Mucosa of rectum (tissue), 2 donors: ENCODE measurements around the gene FZD2.
A peak's percentile ranks its signal among the peaks of the same experiment; 100 is the strongest.
"Not testable (repeated sequence)": the region's sequence is repeated elsewhere in the genome, so short reads cannot be mapped to it uniquely, and the experiment has no call there.

Experiments
- H3K27ac ChIP-seq, 2 donors: one replicate each; pipeline ENCODE4 v1.7.0; 2013; ENCODE audit warnings: inconsistent platforms in 2 of 2, low read depth in 2 of 2, low read length in 2 of 2
- H3K27me3 ChIP-seq, 2 donors: one replicate each; pipeline ENCODE4 v1.7.0; 2013; ENCODE audit warnings: low read length in 2 of 2; ENCODE audit not compliant: control insufficient read depth in 2 of 2, insufficient read depth in 2 of 2
- H3K36me3 ChIP-seq, 2 donors: one replicate each; pipeline ENCODE4 v1.7.0; 2013; ENCODE audit warnings: low read length in 2 of 2; ENCODE audit not compliant: control insufficient read depth in 2 of 2, insufficient read depth in 2 of 2
- H3K4me1 ChIP-seq, 2 donors: one replicate each; pipeline ENCODE4 v1.7.0; 2013; ENCODE audit warnings: low read length in 2 of 2, mild to moderate bottlenecking in 1 of 2; ENCODE audit not compliant: control insufficient read depth in 2 of 2, insufficient read depth in 2 of 2
- H3K4me3 ChIP-seq, 2 donors: one replicate each; pipeline ENCODE4 v1.7.0; 2013; ENCODE audit warnings: low read length in 2 of 2
- H3K9ac ChIP-seq, 2 donors: one replicate each; pipeline ENCODE4 v1.7.0; 2013; ENCODE audit warnings: low read length in 2 of 2, low read depth in 1 of 2, mild to moderate bottlenecking in 1 of 2
- H3K9me3 ChIP-seq, 2 donors: one replicate each; pipeline ENCODE4 v1.7.0; 2013; ENCODE audit warnings: low read length in 2 of 2; ENCODE audit not compliant: control insufficient read depth in 2 of 2
- donor health status: healthy.
- donor health status: Normal muscosa, but diverticular disease.

Gene FZD2

DNA sequence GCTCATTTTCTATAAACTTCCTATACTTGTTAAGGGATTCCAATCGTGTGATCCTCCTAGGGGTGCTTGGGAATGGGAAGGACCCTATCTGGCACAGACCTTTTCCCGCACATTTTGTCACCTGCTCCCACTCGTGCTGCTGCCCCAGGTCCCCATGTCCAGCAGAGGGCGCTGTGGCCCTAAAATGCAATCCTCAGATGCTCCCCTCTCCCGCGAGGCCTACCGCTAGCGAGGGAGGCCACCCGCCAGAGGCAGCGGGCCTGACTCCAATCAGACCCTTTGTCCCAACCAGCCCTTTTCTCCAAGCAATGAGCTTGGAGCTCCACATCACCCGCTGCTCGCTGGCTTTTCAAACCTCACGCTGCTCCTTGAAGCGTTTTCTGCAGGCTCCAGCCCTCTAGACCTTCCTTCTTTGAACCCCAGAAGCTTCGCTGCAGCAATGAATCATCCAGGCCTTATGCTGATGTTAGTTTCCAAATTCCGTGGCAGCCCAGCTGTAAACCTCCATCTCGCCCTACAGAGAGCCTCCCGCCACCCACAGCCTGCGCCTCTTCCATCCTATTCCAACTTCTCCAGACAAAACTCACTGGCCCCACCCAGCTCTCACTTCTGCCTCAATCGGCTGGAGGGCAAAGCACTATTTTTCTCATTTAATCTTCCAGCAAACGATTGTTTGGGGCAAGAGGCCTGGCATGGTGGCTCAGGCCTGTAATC lies 23.6 kb upstream of the FZD2 start:
- Histone ChIP-seq H3K9ac (peak overlapping the region; percentile 2 to 41), H3K4me3 (no peak overlapping the region), H3K4me1 (peaks cover 0 to 4% of the 10 kb centered on the region in 2 donors), H3K36me3 (no peaks in the 10 kb centered on the region), H3K9me3 (no peaks in the 10 kb centered on the region), H3K27ac (no peak overlapping the region), H3K27me3 (no peaks in the 10 kb centered on the region)

DNA sequence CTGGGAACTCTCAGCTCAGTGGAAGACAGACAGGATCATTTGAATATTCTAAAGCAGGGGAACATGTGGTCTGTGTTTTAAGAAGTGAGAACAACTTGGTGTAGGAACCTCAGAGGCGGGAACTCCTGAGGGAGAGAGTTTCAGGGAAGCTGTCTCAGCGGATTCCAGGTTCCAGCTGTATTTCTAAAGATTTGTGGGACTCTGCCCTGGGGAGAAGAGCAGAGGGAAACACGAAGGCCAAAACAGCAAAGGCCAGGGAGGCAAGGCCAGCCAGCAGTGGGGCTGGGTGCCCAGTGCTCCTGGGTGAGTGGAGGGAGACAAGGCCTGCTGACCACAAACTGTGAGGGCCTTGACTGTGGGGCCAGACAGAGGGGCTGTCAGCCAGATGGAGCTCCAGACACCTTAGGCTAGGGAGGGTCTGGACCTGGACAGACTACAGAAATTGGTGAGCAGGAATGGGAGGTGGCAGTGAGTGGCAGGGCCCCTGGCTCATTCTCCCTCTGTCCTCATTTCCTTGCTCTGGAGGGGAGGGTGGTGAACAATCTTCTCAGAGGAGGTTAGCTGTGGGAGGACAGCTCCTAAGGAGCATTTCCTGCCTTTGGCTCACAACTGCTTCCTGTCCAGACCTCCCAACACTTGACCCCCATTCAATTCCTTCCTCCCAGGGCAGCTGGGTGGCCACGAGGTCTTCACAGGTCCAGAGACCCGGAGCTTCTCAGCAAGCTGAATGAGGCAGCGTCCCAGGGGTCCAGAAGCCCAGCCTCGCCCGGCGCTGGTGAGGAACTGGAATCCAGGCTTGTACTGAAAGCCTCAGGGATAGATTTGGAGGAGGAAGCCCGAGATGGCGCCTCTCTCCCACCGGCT lies 21.0 kb upstream of the FZD2 start:
- H3K4me1 ChIP-seq, result peaks cover 0 to 4% of the 10 kb centered on the region in 2 donors
- H3K27me3 ChIP-seq, result no peaks in the 10 kb centered on the region
- H3K27ac ChIP-seq, result peak overlapping the region; percentile 7 to 43
- H3K9ac ChIP-seq, result no peak overlapping the region
- no peaks in the 10 kb centered on the region for H3K9me3 ChIP-seq
- H3K36me3 ChIP-seq, result no peaks in the 10 kb centered on the region
- H3K4me3 ChIP-seq, result no peak overlapping the region

DNA sequence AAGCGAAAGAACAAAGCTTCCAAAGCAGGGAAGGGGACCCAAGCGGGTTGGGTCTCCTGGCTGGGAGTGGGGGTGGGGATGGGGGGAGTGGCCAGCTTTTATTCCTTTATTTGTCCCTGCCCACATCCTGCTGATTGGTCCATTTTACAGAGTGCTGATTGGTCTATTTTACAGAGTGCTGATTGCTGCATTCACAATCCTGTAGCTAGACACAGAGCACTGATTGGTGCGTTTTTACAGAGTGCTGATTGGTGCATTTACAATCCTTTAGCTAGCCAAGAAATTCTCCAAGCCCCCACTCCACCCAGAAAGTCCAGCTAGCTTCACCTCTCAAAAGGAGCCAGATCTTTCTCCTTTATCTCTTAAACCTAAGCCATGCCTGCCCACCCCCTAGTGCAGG lies 19.4 kb upstream of the FZD2 start:
- H3K9me3 ChIP-seq, H3K9ac ChIP-seq, H3K36me3 ChIP-seq, H3K4me3 ChIP-seq, H3K27ac ChIP-seq, H3K4me1 ChIP-seq, H3K27me3 ChIP-seq: not testable (repeated sequence)

DNA sequence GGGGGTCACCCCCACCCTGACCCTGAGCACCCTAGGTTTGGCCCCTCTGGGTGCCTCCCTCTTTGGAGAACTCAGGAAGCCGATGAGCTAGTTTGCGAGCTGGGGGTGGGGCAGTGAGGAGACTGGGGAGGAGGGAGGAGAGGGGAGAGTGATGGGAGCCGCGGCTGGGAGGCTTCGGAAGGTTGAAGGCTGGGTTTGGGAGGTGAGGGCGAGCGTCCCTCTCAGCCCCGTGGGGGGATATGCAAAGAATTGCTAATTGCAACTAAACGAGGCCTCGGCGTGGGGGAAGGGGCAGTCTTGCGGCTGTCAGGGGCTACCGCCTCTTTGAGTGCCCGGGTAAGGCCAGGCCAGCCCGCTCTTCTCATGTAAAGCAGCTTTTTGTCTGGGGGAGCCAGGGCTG lies 17.6 kb upstream of the FZD2 start:
- no peak overlapping the region for H3K4me3 ChIP-seq
- H3K9ac ChIP-seq, result no peak overlapping the region
- H3K36me3 ChIP-seq, result no peaks in the 10 kb centered on the region
- no peaks in the 10 kb centered on the region for H3K9me3 ChIP-seq
- H3K4me1 ChIP-seq, result no peaks in the 10 kb centered on the region
- no peak overlapping the region for H3K27ac ChIP-seq
- peaks cover 0 to 3% of the 10 kb centered on the region in 2 donors for H3K27me3 ChIP-seq

DNA sequence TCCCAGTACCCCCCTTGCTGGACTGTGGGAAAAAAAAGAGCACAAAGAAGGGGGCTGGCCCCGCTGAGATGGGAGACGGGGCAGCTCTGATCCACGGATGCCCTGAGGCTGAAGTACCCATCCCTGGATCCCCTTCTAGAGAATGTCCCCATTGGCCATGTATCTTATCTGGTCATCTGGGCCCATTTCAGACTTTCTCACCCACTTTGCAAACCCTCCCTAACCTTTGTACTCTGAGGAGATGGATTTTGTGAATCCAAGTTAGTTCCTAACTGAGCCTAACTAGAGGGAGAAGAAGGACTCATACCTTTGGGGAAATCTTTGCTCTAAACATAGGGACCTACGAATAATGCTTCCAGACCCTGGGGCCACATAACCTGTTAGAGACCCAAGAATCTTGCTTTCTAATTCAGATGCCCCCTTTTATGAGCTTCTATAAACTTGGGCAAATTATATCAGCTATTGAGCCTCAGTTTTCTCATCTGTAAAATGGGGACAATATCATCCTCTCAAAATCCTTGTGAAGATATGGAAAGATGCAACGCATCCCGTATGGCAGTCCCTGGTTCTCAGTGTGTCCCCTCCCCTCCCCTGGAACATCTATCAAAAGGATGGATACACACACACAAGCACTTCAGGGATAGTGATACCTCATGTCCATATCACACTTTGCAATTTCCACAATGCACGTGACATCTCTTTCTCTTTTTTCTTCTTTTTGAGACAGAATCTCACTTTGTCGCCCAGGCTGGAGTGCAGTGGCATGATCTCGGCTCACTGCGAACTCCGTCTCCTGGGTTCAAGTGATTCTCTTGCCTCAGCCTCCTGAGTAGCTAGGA lies 16.8 kb upstream of the FZD2 start:
- no peak overlapping the region for H3K9ac ChIP-seq
- H3K9me3 ChIP-seq, result no peaks in the 10 kb centered on the region
- no peaks in the 10 kb centered on the region for H3K4me1 ChIP-seq
- no peak overlapping the region for H3K4me3 ChIP-seq
- H3K27me3 ChIP-seq, result peaks cover 0 to 3% of the 10 kb centered on the region in 2 donors
- no peaks in the 10 kb centered on the region for H3K36me3 ChIP-seq
- no peak overlapping the region for H3K27ac ChIP-seq

DNA sequence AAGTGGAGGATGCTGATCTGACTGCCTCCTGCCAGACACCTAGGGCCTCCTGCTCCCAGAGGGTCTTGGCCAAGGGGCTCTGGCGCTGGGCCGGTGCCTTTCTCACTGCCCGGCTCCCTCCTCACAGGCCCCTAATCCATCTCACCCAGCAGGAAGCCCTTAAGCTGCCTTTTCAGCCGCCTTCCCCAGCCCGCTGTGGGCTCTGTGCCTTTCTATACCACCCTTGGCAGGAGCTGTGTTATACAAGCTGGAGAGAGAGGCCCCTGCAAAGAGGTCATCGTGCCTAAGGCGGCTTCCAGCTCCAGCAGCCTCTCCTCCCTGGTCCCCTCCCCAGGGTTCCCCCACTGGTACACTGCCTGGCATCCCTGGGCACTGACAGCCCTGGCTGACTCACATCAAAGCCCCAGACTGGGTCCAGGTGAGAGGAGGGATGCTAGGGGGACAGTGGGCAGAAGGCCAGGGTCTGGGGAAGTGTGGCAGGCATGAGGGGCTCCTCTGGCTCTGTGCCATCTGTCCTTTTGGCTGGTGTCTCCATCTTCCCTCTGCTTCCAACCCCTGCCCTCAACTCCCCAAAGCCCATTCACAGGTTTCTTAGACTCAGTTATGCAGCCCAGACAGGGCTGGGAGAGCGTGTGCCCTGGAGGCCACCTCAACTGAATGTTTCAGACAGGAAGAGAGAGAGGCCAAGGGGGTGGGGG lies 15.3 kb upstream of the FZD2 start:
- H3K27ac ChIP-seq, result no peak overlapping the region
- H3K4me3 ChIP-seq, result no peak overlapping the region
- peaks cover 0 to 3% of the 10 kb centered on the region in 2 donors for H3K27me3 ChIP-seq
- H3K36me3 ChIP-seq, result no peaks in the 10 kb centered on the region
- H3K4me1 ChIP-seq, result no peaks in the 10 kb centered on the region
- H3K9me3 ChIP-seq, result no peaks in the 10 kb centered on the region
- H3K9ac ChIP-seq, result no peak overlapping the region

DNA sequence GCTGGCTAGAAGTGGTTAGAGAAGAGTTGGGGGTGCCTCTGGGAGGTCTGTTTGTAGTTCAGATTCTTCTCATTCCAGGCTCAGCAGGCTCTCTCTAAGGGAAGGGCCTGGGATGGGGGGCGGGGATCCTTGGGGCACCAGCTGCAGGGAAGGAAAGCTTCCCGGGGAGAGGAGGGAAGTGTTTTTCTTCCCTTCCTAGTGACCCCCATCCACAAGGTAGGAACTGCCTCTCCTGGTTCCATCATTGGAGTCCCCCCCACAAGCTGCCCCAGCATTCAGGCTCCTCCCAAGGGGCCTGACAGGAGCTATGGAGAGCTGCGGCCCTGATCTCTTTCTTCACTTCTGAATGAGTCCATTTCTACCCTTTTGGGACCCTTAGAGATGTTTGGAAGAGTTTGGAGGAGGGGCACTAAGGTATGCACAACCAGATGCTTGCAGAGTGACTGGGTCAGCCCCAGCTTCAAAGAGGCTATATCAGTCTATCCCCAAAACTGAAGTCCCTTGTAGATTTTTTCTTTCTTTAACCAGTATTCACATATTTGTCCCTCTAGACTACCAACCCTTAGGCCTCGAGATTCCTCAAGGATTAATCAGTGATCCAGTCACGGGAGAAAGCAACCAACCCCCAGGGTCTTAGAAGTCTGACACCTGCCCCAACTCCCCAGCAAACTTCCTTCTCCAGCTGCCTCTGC lies 13.9 kb upstream of the FZD2 start:
- H3K27me3 ChIP-seq, result peaks cover 0 to 3% of the 10 kb centered on the region in 2 donors
- no peaks in the 10 kb centered on the region for H3K9me3 ChIP-seq
- no peaks in the 10 kb centered on the region for H3K4me1 ChIP-seq
- H3K4me3 ChIP-seq, result no peak overlapping the region
- H3K36me3 ChIP-seq, result no peaks in the 10 kb centered on the region
- H3K9ac ChIP-seq, result no peak overlapping the region
- H3K27ac ChIP-seq, result no peak overlapping the region

DNA sequence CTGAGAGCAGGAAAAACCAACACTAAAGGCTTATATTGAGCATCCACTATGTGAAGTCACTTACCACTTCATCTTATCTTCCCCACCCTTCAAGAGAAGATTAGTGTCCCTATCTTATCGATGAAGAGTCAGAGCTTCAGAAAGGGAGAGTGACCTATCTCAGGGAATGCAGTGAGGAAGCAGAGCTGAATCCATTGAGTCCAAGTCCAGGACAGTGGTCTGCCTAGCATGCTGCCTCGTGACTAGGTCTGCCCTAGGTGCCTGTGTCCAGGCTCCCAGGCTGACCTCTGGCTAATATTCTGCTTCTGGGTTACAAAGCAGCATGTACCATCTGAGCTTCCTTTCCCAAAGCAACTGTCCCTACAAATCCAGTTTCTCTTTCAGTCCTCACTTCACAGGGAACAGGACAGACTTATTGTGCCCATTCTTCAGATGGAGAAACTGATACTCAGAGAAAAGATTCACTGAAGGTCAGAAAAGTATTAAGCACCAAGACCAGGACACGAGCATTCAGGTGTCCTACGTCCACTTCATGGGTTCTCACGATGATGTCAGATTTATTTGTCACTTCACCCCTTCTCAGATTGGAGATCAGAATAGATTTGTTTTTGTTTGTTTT lies 13.3 kb upstream of the FZD2 start:
- Histone ChIP-seq H3K27me3 (peaks cover 0 to 3% of the 10 kb centered on the region in 2 donors), H3K9ac (no peak overlapping the region), H3K9me3 (no peaks in the 10 kb centered on the region), H3K4me1 (no peaks in the 10 kb centered on the region), H3K4me3 (no peak overlapping the region), H3K36me3 (no peaks in the 10 kb centered on the region), H3K27ac (no peak overlapping the region)
